Inferior parietal cortex (tissue), 1 donor: Measurements from ENCODE around the gene TADA2A.

Experiments used
- DNase-seq: peaks from one replicate; pipeline ENCODE4 v3.0.0-alpha.2; 2016; ENCODE audit errors: extremely low spot score

TADA2A gene, protein sequence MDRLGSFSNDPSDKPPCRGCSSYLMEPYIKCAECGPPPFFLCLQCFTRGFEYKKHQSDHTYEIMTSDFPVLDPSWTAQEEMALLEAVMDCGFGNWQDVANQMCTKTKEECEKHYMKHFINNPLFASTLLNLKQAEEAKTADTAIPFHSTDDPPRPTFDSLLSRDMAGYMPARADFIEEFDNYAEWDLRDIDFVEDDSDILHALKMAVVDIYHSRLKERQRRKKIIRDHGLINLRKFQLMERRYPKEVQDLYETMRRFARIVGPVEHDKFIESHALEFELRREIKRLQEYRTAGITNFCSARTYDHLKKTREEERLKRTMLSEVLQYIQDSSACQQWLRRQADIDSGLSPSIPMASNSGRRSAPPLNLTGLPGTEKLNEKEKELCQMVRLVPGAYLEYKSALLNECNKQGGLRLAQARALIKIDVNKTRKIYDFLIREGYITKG

DNA sequence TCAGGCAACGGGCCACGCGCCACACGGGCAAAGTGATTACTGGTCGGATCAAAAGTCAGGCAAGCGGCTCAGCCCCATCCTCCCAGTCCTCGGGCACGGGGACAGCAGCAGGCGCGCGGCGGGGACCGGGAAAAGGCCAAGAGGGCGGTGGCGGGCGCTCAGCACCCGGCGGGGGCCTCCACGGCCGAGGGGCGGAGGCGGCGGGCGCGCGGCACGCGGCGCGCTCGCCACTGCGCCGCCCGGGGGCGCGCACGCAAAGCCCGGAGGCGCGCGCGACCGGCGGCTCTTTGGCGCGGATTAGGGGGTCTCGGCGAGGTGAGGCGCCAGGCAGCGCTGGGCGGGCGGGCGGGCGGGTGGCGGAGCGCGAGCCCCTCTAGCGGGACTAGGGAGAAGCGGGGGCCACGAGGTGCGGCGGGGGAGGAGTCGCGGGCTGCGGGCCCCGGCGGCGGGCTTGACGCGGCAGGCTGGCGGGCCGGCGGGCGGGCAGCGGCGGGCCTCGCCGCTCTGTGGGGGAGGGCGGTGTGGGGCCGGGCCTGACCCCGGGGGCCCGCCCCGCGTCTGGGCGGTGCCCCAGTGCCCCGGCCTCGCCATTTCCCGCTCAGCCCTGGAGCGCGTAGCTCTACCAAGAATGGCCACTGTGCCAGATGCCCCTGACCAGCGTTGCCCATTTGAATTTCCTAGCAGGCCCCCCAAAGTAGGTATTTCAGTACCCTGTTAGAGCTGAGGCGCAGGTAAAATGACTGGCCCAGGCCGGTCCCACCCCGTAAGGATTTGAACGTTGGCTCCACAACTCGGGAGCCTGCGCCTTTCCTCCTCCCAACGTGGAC is at the start of gene TADA2A, which contains the start of gene ACACA:
Gene TADA2A, plus strand, starts transcription at position 252 of the 827 bp plus-strand sequence. CDS start 4,480 bp downstream, outside the sequence.
Gene ACACA, minus strand, starts transcription at position 202 of the 827 bp plus-strand sequence. CDS start 537 bp downstream, outside the sequence.
- DNase-seq: peak; percentile 53

DNA sequence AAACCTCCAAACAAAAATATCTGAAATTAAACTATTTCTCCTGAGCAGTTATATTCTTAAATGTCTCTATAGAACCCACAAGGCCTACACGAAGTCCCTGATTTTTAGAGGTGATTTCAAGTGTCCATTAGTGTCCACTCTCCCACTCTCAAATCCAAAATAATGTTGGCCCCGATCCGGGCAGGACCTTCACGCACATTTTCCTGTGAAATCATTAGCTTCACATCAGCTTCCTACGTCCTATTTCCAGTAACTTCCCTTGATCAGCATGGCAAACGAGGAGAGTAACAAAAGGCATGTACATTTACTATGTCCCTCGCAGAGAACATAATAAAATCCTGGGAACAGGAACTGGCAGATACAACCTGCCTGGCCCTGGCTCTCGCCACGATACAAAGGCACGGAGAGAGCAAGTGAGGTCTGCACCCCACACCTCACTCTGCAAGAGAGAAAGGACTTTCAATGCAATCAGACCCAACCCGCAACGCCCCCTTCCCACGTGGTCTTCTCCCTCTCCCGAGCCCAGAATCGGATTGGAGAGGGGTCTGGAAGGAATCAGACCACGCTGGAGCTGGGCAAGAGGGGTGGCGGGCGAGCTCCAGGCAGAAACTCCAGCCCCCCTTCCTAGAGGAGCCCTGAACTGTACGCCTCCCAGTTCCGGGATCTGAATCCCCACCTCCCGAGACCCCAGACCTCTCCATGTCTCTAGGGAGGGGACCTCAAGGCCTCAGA is 48.4 kb upstream of the TADA2A start:
- DNase-seq: peak; percentile 45

DNA sequence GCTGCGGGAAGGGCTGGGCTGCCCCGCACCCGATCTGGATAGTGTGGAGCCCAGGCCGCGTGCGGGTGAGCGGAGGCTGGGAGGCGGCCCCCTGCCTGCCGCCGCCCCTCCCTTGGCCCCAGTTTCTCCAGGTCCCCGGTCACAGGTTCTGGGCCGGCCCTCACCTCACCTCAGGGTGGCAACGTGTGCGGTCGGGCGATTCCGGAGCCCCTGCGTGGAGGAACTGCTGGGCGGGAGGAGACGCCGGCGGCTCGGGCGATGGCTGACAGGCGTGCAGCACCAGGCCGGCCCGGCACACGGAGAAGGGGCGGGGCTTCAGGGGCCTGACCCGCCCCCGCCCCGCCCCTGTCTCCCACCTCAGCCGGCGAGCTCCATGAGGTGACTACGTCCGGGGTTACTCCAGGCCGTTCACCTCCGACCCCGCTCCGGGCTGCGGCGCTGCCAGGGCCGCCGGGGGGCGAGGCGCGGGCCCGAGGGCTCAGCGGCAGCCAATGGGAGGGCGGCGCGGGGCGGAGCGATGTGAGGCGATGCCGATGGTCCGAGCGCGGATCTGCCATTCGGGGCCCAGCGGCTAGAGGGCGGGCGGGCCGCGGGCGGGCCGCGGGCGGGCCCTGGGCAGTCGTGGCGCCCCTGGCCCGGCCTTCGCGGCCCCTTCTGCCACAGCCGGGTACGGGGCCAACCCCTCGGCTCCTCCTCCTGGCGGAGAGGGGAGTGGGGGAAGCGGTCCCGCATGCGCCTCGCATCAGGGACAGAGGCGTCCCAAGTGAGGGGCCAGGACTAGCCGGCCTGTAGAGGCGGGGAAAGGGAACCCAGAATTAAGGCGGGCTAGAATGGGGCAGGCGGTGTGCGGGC is 47.6 kb upstream of the TADA2A start:
- DNase-seq: peak; percentile 86

DNA sequence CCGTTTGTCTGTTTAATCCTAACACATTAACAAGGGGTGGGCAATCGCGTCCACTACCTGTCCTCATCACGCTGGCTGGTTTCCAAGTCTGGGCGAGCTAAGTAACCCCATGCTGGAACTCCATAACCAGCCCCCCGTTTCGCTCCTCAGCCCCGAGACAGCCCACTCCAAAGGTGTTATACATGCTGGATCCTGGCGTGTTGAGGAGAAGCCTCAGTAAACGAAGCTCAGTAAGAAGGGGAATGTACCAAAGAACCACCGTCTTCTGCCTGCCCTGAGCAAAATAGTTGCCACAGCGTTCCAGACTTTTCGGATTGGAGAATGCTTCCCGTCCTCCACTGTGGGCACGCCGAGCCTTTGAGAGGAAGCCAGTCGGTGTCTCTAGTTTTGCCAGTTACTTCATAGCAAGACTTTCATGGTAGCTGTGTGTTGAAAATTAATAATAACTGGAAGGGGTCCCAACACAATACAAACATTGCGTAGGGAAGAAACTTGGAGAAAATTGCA is 47.0 kb upstream of the TADA2A start:
- no peak for DNase-seq

DNA sequence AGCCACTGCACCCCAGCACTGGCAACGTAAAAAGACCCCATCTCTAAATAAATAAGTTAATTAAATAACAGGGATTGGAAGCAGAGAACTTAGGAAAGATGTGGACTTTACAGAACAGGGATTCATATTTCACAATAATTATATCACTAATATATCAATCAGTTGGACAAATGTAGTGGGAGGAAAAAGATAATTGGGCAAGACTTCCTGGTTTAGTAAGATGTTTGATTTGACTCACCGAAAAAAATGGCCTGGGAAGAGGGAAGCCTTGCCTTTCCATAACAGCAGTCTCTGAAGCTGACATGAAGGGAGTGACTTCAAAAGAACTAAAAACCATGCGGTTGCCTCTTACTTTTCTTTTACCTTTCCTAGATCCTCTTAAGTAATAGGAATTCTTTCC is 46.1 kb upstream of the TADA2A start:
- DNase-seq: no peak

DNA sequence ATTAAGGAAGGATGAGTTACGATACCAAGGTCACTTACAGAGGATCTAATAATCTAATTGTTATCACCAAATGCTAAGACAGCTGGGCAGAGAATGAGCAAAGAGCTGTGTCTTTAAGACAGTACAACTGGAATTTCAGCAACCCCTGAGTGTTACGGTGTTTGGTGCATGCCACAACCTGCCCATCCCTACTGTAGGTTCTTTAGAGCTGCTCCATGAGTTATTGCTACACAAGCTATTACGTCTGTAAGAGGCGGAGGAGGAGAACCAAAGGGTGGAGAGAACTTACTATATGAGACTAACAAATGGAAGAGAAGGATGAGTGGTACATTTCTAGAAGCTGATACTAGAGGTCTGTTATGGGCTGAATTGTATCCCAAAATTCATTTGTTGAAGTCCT is 45.1 kb upstream of the TADA2A start:
- no peak for DNase-seq

GRCh38 chr17:37365589-37365988 is 41.1 kb upstream of the TADA2A start:
- DNase-seq: no peak

- no peak for DNase-seq
Measured at GRCh38 chr17:37368577-37368976, 38.1 kb upstream of the TADA2A start.

DNA sequence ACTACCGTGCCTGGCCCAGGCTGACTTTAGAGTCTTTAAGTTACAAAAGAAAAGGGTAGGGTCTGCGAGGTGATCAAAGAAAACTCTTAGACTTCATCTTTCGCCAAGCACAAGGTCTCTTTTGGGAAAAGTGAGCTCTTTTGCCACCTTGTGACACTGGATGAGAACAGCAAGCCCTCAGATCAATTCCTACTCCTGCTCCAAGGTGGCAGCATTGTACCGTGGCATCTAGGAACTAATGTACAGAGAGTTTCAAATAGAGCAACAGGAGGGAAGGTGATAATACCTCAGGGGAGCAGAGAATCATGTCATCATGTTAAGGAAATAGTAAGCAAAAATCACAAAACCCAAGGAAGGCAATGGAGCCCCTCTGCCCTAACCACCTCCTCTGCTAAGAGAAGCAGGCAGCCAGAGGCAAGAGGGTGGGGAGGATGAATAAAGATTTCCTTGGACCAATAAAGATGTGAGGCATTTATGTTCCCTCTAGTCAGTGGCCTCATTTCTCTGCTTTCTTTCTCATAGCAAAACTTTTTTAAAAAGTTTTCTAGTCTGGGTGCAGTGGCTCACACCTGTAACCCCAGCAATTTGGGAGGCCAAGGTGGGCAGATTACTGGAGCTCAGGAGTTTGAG is 33.0 kb upstream of the TADA2A start:
- peak; percentile 83 for DNase-seq

GRCh38 chr17:37375706-37376105 is 31.0 kb upstream of the TADA2A start, which contains the start of gene C17orf78:
TSS of gene C17orf78 (plus strand) at chr17:37375985. CDS start at chr17:37376093, 108 bp downstream.
- DNase-seq: no peak

DNA sequence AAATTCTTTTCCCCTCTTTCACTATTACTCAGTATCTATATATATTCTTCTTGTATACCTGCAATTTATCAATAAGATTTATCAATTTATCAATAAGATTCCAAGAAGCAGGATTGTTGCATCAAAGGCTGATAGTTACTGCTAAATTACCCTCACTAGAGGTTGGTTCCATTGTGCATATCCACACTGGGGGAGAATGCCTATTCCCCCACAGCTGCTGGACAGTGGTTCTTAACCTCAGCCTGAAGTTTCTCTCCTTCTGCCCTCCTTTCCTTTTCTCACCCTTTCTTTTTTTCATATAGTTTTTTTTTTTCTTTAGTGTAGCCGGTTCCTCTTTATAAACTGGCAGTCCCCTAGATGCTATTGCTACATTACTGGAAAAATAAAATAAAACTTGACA is 24.6 kb upstream of the TADA2A start:
- DNase-seq: no peak

DNA sequence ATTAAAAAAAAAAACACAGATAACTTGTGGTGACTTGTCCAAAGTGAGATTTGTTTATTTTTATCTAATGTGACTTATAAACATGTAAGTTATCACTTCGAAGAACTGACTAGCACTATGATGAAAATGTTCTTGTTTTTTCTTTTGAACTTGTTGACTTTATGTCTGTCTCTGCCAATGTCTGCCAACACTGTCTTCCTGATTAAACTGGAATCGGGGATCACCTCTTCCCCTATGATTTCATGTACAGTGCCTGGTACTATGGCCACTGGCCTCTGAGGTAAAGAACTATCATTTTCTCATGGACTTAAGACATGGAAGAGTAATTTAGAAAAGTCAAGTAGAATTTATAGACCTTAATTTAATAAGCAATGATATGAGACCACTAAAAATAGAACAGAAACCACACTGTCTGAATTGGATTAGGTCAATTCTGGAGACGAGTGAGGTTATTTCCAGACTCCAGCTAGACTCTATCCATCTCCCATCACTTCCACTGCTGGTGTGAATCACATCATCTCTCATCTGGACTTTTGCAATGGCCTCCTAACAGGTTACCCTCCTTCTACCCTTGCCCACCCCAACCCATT is 22.0 kb upstream of the TADA2A start:
- no peak for DNase-seq

- no peak for DNase-seq
Measured at GRCh38 chr17:37385474-37385990, 21.2 kb upstream of the TADA2A start.

- DNase-seq: no peak
Measured at GRCh38 chr17:37386462-37386861, 20.2 kb upstream of the TADA2A start.

GRCh38 chr17:37388266-37388665 is 18.4 kb upstream of the TADA2A start:
- no peak for DNase-seq

GRCh38 chr17:37389160-37389559 is 17.5 kb upstream of the TADA2A start:
- DNase-seq: no peak

DNA sequence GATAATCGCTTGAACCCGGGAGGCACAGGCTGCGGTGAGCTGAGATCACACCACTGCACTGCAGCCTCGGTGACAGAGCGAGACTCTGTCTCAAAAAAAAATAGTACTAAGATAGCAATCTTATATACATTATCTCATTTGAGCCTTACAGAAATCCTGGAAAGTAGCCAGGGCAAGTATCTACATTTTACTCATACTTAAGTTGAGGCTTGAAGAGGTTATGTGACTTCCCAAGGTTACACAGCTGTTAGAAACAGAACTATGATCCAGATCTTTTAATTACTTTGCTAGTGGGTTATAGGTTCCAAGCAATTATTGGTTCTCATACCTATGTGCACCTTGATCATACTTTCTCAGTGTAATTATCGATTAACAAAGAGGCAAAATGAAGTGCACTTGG is 15.5 kb upstream of the TADA2A start:
- DNase-seq: no peak

- DNase-seq: no peak
Measured at GRCh38 chr17:37392024-37392590, 14.6 kb upstream of the TADA2A start.

- DNase-seq: no peak
Measured at GRCh38 chr17:37393352-37393751, 13.3 kb upstream of the TADA2A start.
